ENCODE measurements around the gene FOXL2. TPM values are rescaled to one million over a fixed set of nuclear protein-coding genes. Genes with fewer than 3 reads are reported as not detected.

The FOXL2 gene
- total RNA-seq, 1 experiment from 2014 or later: 12.7 TPM

DNA sequence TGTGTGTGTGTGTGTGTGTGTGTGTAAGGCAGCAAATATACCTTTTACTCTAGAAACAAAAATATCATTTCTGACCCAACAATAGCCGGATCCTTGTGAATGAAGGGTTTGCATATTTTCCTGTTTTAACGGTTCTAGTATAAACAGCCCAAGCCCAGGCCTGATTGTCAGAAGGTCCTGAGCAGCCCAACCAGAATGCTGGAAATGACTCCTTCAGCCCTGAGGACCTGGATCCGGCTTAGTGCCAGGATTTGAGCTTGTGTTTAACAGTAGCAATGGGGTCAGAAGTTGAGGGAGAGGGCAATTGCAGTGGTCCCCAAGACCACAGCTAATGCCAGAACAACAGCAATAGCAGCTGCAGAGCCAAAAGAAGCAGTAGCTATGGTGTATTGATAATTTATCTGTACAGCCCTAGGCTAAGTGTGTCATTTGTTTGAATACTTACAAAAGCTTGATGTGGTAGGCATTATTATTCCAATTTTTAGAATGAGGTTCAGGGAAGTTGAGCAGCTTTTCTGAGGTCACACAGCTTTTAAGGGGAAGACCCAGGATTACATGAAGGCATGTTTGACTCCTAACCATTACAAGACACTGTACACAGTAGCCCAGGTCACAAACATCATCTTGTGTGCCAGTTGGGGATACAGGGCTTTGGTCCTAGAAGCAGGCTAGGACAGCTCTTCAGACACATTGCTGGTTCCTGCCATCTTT lies 12.8 kb downstream of the FOXL2 start:
- peak overlapping the region; percentile 19; the same call in 1 of the 2 replicates for H3K27ac ChIP-seq (ENCODE audit: low read length)
- no peaks in the 10 kb centered on the region for H3K9me3 ChIP-seq (ENCODE audit: control insufficient read depth, insufficient read depth, low read depth, low read length)
- H3K4me1 ChIP-seq (ENCODE audit: control insufficient read depth, insufficient read depth, low read length): peaks cover 14% of the 10 kb centered on the region
- H3K4me3 ChIP-seq (ENCODE audit: low read depth in 2 of 2, low read length in 2 of 2): no peak overlapping the region
- DNase-seq (ENCODE audit: low read depth, low spot score) (no peak), ATAC-seq (no peak)
- in situ Hi-C loops (cut with HindIII; ENCODE audit: low pct_unique_long_range_greater_than_20kb, low sequenced_read_pairs): no loop called here
- H3K36me3 ChIP-seq (ENCODE audit: control insufficient read depth, insufficient read depth, low read length): no peaks in the 10 kb centered on the region
- ChIA-PET CTCF (interaction anchor here (0.6 to 1.6 kb wide), 6 partner anchors 11 to 563 kb away, joined by 3 to 10 read pairs (median 4); no protein-coding TSS in a partner anchor), POLR2A (no interaction called here)
- BruUV-seq (replicated peaks): no TSS peak
- TF ChIP-seq, protein P1, sequence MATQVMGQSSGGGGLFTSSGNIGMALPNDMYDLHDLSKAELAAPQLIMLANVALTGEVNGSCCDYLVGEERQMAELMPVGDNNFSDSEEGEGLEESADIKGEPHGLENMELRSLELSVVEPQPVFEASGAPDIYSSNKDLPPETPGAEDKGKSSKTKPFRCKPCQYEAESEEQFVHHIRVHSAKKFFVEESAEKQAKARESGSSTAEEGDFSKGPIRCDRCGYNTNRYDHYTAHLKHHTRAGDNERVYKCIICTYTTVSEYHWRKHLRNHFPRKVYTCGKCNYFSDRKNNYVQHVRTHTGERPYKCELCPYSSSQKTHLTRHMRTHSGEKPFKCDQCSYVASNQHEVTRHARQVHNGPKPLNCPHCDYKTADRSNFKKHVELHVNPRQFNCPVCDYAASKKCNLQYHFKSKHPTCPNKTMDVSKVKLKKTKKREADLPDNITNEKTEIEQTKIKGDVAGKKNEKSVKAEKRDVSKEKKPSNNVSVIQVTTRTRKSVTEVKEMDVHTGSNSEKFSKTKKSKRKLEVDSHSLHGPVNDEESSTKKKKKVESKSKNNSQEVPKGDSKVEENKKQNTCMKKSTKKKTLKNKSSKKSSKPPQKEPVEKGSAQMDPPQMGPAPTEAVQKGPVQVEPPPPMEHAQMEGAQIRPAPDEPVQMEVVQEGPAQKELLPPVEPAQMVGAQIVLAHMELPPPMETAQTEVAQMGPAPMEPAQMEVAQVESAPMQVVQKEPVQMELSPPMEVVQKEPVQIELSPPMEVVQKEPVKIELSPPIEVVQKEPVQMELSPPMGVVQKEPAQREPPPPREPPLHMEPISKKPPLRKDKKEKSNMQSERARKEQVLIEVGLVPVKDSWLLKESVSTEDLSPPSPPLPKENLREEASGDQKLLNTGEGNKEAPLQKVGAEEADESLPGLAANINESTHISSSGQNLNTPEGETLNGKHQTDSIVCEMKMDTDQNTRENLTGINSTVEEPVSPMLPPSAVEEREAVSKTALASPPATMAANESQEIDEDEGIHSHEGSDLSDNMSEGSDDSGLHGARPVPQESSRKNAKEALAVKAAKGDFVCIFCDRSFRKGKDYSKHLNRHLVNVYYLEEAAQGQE (IDR thresholded peaks at IDR 0.05; ENCODE audit: insufficient read depth in 1 of 2, low read depth in 2 of 2, low read length in 1 of 2): no peak
- TF ChIP-seq CTCF (IDR thresholded peaks at IDR 0.05): no peak
- TF ChIP-seq TCF7L2 (IDR thresholded peaks at IDR 0.05; ENCODE audit: low read depth, low read length): no peak
- TF ChIP-seq POLR2AphosphoS5 (IDR thresholded peaks at IDR 0.05; ENCODE audit: low read depth, low read length): no peak
- TF ChIP-seq SIN3A (IDR thresholded peaks at IDR 0.05; ENCODE audit: borderline replicate concordance, insufficient read depth, low read depth, low read length): no peak
- no peaks in the 10 kb centered on the region for H3K27me3 ChIP-seq (ENCODE audit: control insufficient read depth, insufficient read depth, low read length)
- intact Hi-C loops (cut with micrococcal nuclease; ENCODE audit: unreplicated experiment): no loop called here

GRCh38 chr3:138933068-138933668 lies 13.8 kb downstream of the FOXL2 start:
- no TSS peak for BruUV-seq (replicated peaks)
- no peak for TF ChIP-seq CTCF (IDR thresholded peaks at IDR 0.05)
- TF ChIP-seq TCF7L2 (IDR thresholded peaks at IDR 0.05; ENCODE audit: low read depth, low read length): no peak
- TF ChIP-seq POLR2AphosphoS5 (IDR thresholded peaks at IDR 0.05; ENCODE audit: low read depth, low read length): no peak
- no peak for TF ChIP-seq SIN3A (IDR thresholded peaks at IDR 0.05; ENCODE audit: borderline replicate concordance, insufficient read depth, low read depth, low read length)
- TF ChIP-seq, protein P1 (IDR thresholded peaks at IDR 0.05; ENCODE audit: insufficient read depth in 1 of 2, low read depth in 2 of 2, low read length in 1 of 2): no peak
- DNase-seq (ENCODE audit: low read depth, low spot score): no peak
- Histone ChIP-seq H3K9me3 (ENCODE audit: control insufficient read depth, insufficient read depth, low read depth, low read length) (no peaks in the 10 kb centered on the region), H3K27me3 (ENCODE audit: control insufficient read depth, insufficient read depth, low read length) (no peaks in the 10 kb centered on the region), H3K4me3 (ENCODE audit: low read depth in 2 of 2, low read length in 2 of 2) (no peak overlapping the region), H3K4me1 (ENCODE audit: control insufficient read depth, insufficient read depth, low read length) (peaks cover 14% of the 10 kb centered on the region), H3K36me3 (ENCODE audit: control insufficient read depth, insufficient read depth, low read length) (no peaks in the 10 kb centered on the region), H3K27ac (ENCODE audit: low read length) (no peak overlapping the region)
- ChIA-PET CTCF (interaction anchor here (0.6 to 1.6 kb wide), 3 partner anchors 10 to 562 kb away, joined by 4 to 10 read pairs (median 5); no protein-coding TSS in a partner anchor), POLR2A (no interaction called here)
- intact Hi-C loops (cut with micrococcal nuclease; ENCODE audit: unreplicated experiment): no loop called here
- in situ Hi-C loops (cut with HindIII; ENCODE audit: low pct_unique_long_range_greater_than_20kb, low sequenced_read_pairs): no loop called here
- no peak for ATAC-seq

All from Panc1 (cell line).